KG1 (cell line): ENCODE results near the gene CLCNKB.
"Not testable (repeated sequence)": the region's sequence is repeated elsewhere in the genome, so short reads cannot be mapped to it uniquely, and the experiment has no call there.

Experiments
- DNase-seq: peaks from one replicate; lab custom pipeline; 2025; lab: John Stamatoyannopoulos, UW

The CLCNKB gene

DNA sequence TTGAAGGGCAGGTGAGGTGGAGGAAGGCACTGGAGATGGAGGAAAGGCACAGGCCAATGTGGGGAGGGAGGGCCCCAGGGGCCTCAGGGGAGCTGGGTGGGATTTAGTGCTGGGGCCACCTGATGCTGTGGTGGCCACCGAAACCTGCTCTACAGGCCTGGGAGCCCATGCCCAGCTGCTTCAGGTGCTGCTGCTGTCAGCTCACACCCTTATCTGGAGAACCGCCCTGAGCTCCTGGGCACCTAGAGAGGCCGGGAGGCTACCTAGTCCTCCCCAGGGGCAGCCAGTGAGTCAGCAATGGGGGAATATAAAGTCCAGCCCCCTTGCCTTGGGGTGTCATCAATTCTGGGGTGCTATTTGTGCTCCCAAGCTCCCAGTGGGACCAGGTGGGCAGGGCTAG lies 17.7 kb downstream of the CLCNKB start:
- DNase-seq = no peak

- not testable (repeated sequence) for DNase-seq
These were observed 18.6 kb downstream of the CLCNKB start for GRCh38 chr1:16061989-16062686.

GRCh38 chr1:16062687-16063075 lies 19.1 kb downstream of the CLCNKB start:
- not testable (repeated sequence) for DNase-seq

DNA sequence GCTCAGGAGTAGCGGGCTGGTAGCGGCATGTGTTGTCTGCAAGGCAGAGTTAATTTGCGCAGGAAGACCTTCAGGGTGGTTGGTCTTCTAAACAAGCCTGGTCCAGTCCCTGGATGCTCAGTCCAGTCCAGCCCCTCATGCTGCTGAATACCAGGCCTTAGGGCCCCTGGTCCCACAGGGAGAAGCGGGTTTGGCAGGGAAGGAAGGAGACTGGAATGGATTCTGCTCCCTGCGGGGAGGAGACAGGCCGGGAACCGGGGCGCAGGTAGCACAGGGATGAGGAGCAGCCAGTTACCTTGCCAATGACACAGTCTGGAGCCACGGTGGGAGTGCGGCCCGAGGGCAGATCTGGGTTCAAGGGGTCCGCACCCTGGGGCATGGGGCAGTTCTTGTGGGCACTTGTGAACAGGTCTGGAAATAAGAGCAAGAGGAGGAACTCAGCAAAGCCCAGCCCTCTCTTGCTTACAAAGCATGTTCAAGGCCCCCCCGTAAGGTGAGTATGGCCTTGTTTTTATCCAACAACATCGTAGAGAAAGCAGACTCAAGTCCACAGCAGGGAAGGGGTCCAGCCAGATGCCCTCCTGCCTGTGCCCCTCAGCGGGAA lies 19.7 kb downstream of the CLCNKB start:
- DNase-seq = no peak

- no peak for DNase-seq
These were observed 20.3 kb downstream of the CLCNKB start for GRCh38 chr1:16063921-16064320.

DNA sequence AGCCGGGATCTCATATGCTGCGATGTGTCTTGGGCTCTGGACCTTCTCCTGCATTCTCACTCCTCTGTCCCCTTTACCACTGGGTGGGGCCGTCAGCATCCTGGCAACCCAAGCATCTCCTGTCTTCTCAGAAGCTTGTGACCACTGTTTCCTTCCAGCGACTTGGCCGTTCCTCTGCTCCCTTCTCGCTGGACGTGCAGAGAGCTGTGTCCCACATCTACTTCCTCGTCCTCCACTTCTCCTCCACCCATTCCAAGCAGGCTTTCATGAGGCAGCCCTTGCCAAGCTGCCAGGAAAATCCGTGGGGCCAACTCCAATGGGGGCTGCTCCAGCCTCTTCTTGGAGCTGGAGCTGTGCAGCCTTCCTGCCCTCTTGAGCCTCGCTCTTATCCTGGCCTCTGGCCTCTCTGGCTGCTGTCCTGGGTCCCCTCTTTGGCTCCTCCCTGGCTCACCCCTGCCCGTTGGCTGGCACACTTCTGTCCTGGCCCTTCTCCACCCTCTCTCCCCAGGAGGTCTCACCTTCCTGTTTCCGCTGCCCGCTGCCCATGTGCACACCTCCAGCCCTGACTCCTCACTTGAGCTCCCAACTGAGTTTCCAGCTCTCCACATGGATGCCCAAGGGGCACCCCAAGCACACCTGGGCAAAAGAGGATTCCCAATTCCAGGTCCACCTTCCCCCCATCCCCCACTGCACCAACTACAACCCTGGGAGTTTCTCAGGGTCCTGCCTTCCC lies 21.1 kb downstream of the CLCNKB start:
- no peak for DNase-seq

GRCh38 chr1:16065269-16065576 lies 21.6 kb downstream of the CLCNKB start:
- no peak for DNase-seq

- no peak for DNase-seq
These were observed 22.7 kb downstream of the CLCNKB start for GRCh38 chr1:16066245-16066644.

DNA sequence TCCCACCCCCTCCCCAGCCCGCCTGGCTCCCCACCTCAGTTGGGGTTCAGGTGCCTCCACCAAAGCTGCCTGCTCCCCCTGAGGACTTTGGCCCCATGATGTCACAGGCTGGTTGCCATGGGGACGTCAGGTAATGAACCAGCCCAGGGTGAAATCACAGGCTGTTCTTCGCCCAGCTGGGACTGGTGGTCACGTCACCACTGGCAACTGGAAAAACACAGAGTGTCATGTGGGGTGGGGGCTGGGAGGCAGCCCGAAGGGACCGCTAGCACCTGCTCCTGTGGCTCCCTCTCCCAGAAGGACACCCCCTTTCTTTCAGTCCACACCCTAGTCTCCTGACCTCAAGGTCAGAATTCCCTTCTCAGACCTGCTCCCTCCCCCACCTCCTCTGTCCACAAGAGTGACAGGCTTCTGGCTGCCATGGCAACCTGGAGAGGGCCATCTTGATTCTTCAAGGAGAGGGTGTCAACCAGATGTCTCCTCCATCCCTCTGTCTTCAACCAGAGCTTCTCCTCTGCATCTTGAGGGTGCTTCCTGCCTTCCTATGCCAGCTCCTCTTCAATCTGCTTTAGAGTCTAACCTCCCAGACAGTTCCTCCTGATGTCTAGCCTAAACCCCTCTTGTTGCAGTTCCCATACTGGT lies 23.7 kb downstream of the CLCNKB start:
- DNase-seq = no peak

GRCh38 chr1:16067933-16068332 lies 24.4 kb downstream of the CLCNKB start:
- no peak for DNase-seq

- DNase-seq = no peak
These were observed 25.0 kb downstream of the CLCNKB start for GRCh38 chr1:16068356-16069270.

- no peak for DNase-seq
These were observed 27.2 kb downstream of the CLCNKB start for GRCh38 chr1:16070640-16071355.

- no peak for DNase-seq
These were observed 28.0 kb downstream of the CLCNKB start for GRCh38 chr1:16071614-16072013.

DNA sequence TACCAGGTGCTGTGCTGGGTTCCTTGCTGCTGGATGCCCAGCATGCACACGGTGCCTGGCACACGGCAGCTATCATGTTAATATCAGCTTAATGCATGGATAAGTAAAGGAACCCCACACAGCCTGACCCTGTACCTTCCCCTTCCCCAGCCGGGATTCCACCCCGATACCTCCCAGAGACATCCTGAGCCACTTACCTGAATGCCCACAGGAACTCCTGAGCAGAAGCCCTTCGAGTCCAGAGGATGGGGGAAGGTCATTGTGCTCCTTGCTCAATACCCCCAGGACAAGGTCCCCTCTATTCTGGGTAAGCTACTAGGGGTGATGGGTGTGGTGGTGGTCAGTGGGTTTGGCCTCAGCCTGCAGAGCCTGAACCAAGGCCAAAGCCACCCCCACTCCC lies 28.5 kb downstream of the CLCNKB start:
- no peak for DNase-seq

- DNase-seq = no peak
These were observed 29.3 kb downstream of the CLCNKB start for GRCh38 chr1:16072616-16073484.

GRCh38 chr1:16073490-16074119 lies 30.0 kb downstream of the CLCNKB start, which contains the start of gene FAM131C:
Gene FAM131C, minus strand, starts transcription at chr1:16073651. Its CDS starts 209 bp downstream, at chr1:16073442.
- no peak for DNase-seq

- no peak for DNase-seq
These were observed 30.6 kb downstream of the CLCNKB start for GRCh38 chr1:16074217-16074616.

- no peak for DNase-seq
These were observed 31.9 kb downstream of the CLCNKB start for GRCh38 chr1:16075337-16076030.
